H9 (cell line): Measurements from ENCODE around the gene PRAME. TPM values are rescaled to one million over a fixed set of nuclear protein-coding genes. Genes with fewer than 3 reads are reported as not detected.

Source experiments
- DNase-seq: peaks from one replicate; pipeline ENCODE4 v3.0.0-alpha.2; 2017
- H2AFZ ChIP-seq: one replicate; pipeline ENCODE4 v1.6.1; 2013; ENCODE audit warnings: mild to moderate bottlenecking, low read length, control low read depth, moderate library complexity
- H2AK5ac ChIP-seq: 2 replicates; pipeline ENCODE4 v1.6.1; 2013; ENCODE audit warnings: low read length, control low read depth, mixed read lengths; ENCODE audit not compliant: insufficient read length
- H2BK120ac ChIP-seq: one replicate; pipeline ENCODE4 v1.6.1; 2013; ENCODE audit warnings: low read depth, mild to moderate bottlenecking, low read length, control low read depth, inconsistent platforms; ENCODE audit not compliant: poor library complexity, severe bottlenecking
- H2BK12ac ChIP-seq: 2 replicates; pipeline ENCODE4 v1.6.1; 2013; ENCODE audit warnings: low read length, control low read depth, mixed read lengths, low read depth; ENCODE audit not compliant: insufficient read length
- H2BK15ac ChIP-seq: 2 replicates; pipeline ENCODE4 v1.6.1; 2013; ENCODE audit warnings: low read depth, low read length, control low read depth
- H2BK20ac ChIP-seq: one replicate; pipeline ENCODE4 v1.6.1; 2013; ENCODE audit warnings: low read depth, mild to moderate bottlenecking, low read length, control low read depth, inconsistent platforms; ENCODE audit not compliant: poor library complexity, severe bottlenecking
- H2BK5ac ChIP-seq: 2 replicates; pipeline ENCODE4 v1.6.1; 2013; ENCODE audit warnings: low read length, control low read depth, mixed read lengths; ENCODE audit not compliant: insufficient read length
- H3K14ac ChIP-seq: 2 replicates; pipeline ENCODE4 v1.6.1; 2013; ENCODE audit warnings: low read length, control low read depth; ENCODE audit not compliant: insufficient read depth
- H3K18ac ChIP-seq: 2 replicates; pipeline ENCODE4 v1.6.1; 2013; ENCODE audit warnings: low read depth, mild to moderate bottlenecking, mixed read lengths, low read length, control low read depth; ENCODE audit not compliant: insufficient read length
- H3K23ac ChIP-seq: 2 replicates; pipeline ENCODE4 v1.6.1; 2013; ENCODE audit warnings: low read length, control low read depth, mixed read lengths, low read depth; ENCODE audit not compliant: insufficient read length
- H3K23me2 ChIP-seq: 2 replicates; pipeline ENCODE4 v1.6.1; 2013; ENCODE audit warnings: low read depth, mild to moderate bottlenecking, mixed read lengths, low read length, control low read depth; ENCODE audit not compliant: insufficient read length, poor library complexity, severe bottlenecking
- H3K27ac ChIP-seq: 2 replicates; pipeline ENCODE4 v1.5.1; 2013; ENCODE audit warnings: low read length, control low read depth, mixed read lengths, low read depth; ENCODE audit not compliant: insufficient read length
- H3K27me3 ChIP-seq: 2 replicates; pipeline ENCODE4 v1.6.1; 2013; ENCODE audit warnings: low read length, control low read depth, inconsistent platforms; ENCODE audit not compliant: insufficient read depth
- H3K4ac ChIP-seq: 2 replicates; pipeline ENCODE4 v1.6.1; 2013; ENCODE audit warnings: low read depth, mild to moderate bottlenecking, control low read depth, inconsistent platforms, low read length, moderate library complexity
- H3K4me1 ChIP-seq: 2 replicates; pipeline ENCODE4 v1.6.1; 2013; ENCODE audit warnings: low read length, control low read depth, inconsistent platforms; ENCODE audit not compliant: insufficient read depth
- H3K4me2 ChIP-seq: 2 replicates; pipeline ENCODE4 v1.6.1; 2013; ENCODE audit warnings: low read length, control low read depth, mixed read lengths; ENCODE audit not compliant: insufficient read length, insufficient read depth
- H3K56ac ChIP-seq: 2 replicates; pipeline ENCODE4 v1.6.1; 2013; ENCODE audit warnings: low read depth, mild to moderate bottlenecking, mixed read lengths, low read length, control low read depth; ENCODE audit not compliant: insufficient read length
- H3K79me1 ChIP-seq: 2 replicates; pipeline ENCODE4 v1.6.1; 2013; ENCODE audit warnings: low read depth, mild to moderate bottlenecking, moderate library complexity, low read length, control low read depth, inconsistent platforms; ENCODE audit not compliant: insufficient read depth, poor library complexity, severe bottlenecking
- H3K79me2 ChIP-seq: 2 replicates; pipeline ENCODE4 v1.6.1; 2013; ENCODE audit warnings: low read length, control low read depth, inconsistent platforms; ENCODE audit not compliant: insufficient read depth
- H3K9ac ChIP-seq: 2 replicates; pipeline ENCODE4 v1.6.1; 2013; ENCODE audit warnings: low read length, control low read depth, mixed read lengths; ENCODE audit not compliant: insufficient read length; ENCODE audit errors: extremely low read depth
- H3K9me3 ChIP-seq: one replicate; pipeline ENCODE4 v1.6.1; 2013; ENCODE audit warnings: low read depth, low read length, inconsistent platforms; ENCODE audit not compliant: control insufficient read depth
- H3T11ph ChIP-seq: one replicate; pipeline ENCODE4 v1.6.1; 2013; ENCODE audit warnings: mild to moderate bottlenecking, low read length, control low read depth, inconsistent platforms
- H4K20me1 ChIP-seq: one replicate; pipeline ENCODE4 v1.6.1; 2013; ENCODE audit not compliant: control insufficient read depth, insufficient read length, insufficient read depth
- H4K5ac ChIP-seq: 2 replicates; pipeline ENCODE4 v1.6.1; 2013; ENCODE audit warnings: low read depth, mild to moderate bottlenecking, mixed read lengths, low read length, control low read depth; ENCODE audit not compliant: insufficient read length
- H4K8ac ChIP-seq: replicated peaks from 2 replicates; pipeline ENCODE4 v1.6.1; 2013; ENCODE audit warnings: low read length, control low read depth, mixed read lengths, low read depth; ENCODE audit not compliant: insufficient read length
- H4K91ac ChIP-seq: 2 replicates; pipeline ENCODE4 v1.6.1; 2013; ENCODE audit warnings: low read depth, mild to moderate bottlenecking, moderate library complexity, mixed read lengths, low read length, control low read depth; ENCODE audit not compliant: insufficient read length
- H3K27ac Mint-ChIP-seq, 3 experiments: 2 replicates in 2 of 3; 3 replicates in 1 of 3; pipeline ENCODE4 v1.8.0; 2020 to 2021; ENCODE audit warnings: mixed read lengths in 3 of 3, mild to moderate bottlenecking in 1 of 3, moderate library complexity in 1 of 3
- H3K27me3 Mint-ChIP-seq: 2 replicates; pipeline ENCODE4 v1.8.0; 2021; ENCODE audit warnings: low read depth, mild to moderate bottlenecking, moderate library complexity, mixed read lengths
- H3K36me3 Mint-ChIP-seq, 3 experiments: 2 replicates in 2 of 3; 3 replicates in 1 of 3; pipeline ENCODE4 v1.8.0; 2020 to 2021; ENCODE audit warnings: low read depth in 3 of 3, mixed read lengths in 3 of 3; ENCODE audit not compliant: insufficient read depth in 1 of 3
- H3K4me1 Mint-ChIP-seq, 2 experiments: 2 replicates each; pipeline ENCODE4 v1.8.0; 2020; ENCODE audit warnings: mixed read lengths in 2 of 2
- H3K4me3 Mint-ChIP-seq, 2 experiments: 2 replicates in 1 of 2; 3 replicates in 1 of 2; pipeline ENCODE4 v1.8.0; 2020 to 2021; ENCODE audit warnings: mild to moderate bottlenecking in 2 of 2, mixed read lengths in 2 of 2, moderate library complexity in 1 of 2
- H3K9me3 Mint-ChIP-seq, 2 experiments: 2 replicates in 1 of 2; 3 replicates in 1 of 2; pipeline ENCODE4 v1.8.0; 2020; ENCODE audit warnings: mild to moderate bottlenecking in 2 of 2, mixed read lengths in 2 of 2, moderate library complexity in 1 of 2
- total RNA-seq: library from RNA; stranded (reverse); gene quantifications from 2 replicates; pipeline ENCODE4 v1.2.1, GENCODE V29; 2021
- TF ChIP-seq, protein P1 (sequence below): fragments of 200-600 bp; sonication (generic); conservative IDR thresholded peaks from 3 replicates; pipeline ENCODE4 v1.8.0; 2021; ENCODE audit warnings: antibody characterized with exemption, mild to moderate bottlenecking

PRAME gene
- total RNA-seq, 1 experiment from 2014 or later, result 0.31 TPM

DNA sequence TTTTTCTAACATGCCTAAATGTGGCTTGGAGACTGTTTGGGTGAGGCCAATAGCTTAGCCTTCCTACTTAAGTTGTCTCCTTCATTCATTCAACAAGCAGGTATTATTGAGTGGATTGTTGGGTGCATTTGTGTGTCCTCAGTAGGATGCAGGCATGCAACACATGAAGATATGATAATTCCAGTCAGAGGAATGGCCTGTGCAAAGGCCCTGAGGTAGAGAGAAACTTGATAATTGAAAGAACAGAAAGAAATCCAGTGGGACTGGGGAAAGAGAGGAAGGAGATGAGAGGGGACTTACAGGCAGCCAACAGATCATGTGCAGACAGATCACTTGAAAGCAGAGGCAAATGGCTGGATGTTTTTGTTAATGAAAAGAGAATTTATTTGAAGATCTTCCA, 15.3 kb upstream of the PRAME start:
- Histone ChIP-seq H3K9me3 (no peaks in the 10 kb centered on the region), H2BK12ac (no peak overlapping the region)

More for the DNA sequence above, 15.3 kb upstream of the PRAME start:
- H3K36me3 Mint-ChIP-seq, result no peaks in the 10 kb centered on the region
- Histone ChIP-seq H2BK5ac (no peak overlapping the region), H2BK15ac (no peak overlapping the region), H3K79me1 (no peaks in the 10 kb centered on the region), H4K91ac (no peak overlapping the region), H2BK120ac (no peak overlapping the region), H4K5ac (no peak overlapping the region), H4K20me1 (no peaks in the 10 kb centered on the region), H3K79me2 (no peaks in the 10 kb centered on the region), H3K4ac (no peak overlapping the region), H3K27ac (no peak overlapping the region), H4K8ac (no peak overlapping the region), H3K14ac (no peak overlapping the region), H2AK5ac (no peak overlapping the region), H3K9ac (no peak overlapping the region), H3K27me3 (peaks cover 23% of the 10 kb centered on the region; the same call in 1 of the 2 replicates), H3K23ac (no peak overlapping the region), H3K56ac (no peak overlapping the region), H2BK20ac (no peak overlapping the region), H3K4me2 (no peak overlapping the region), H3K23me2 (no peaks in the 10 kb centered on the region), H3T11ph (no peak overlapping the region), H3K4me1 (no peaks in the 10 kb centered on the region), H2AFZ (no peak overlapping the region), H3K18ac (no peak overlapping the region)
- DNase-seq, result no peak
- H3K9me3 Mint-ChIP-seq, result no peaks in the 10 kb centered on the region; a peak in 1 of 5 replicates
- H3K27ac Mint-ChIP-seq, result no peak overlapping the region
- H3K27me3 Mint-ChIP-seq, result peaks cover 97% of the 10 kb centered on the region
- no peaks in the 10 kb centered on the region for H3K4me1 Mint-ChIP-seq
- no peak overlapping the region for H3K4me3 Mint-ChIP-seq
- TF ChIP-seq, protein P1, sequence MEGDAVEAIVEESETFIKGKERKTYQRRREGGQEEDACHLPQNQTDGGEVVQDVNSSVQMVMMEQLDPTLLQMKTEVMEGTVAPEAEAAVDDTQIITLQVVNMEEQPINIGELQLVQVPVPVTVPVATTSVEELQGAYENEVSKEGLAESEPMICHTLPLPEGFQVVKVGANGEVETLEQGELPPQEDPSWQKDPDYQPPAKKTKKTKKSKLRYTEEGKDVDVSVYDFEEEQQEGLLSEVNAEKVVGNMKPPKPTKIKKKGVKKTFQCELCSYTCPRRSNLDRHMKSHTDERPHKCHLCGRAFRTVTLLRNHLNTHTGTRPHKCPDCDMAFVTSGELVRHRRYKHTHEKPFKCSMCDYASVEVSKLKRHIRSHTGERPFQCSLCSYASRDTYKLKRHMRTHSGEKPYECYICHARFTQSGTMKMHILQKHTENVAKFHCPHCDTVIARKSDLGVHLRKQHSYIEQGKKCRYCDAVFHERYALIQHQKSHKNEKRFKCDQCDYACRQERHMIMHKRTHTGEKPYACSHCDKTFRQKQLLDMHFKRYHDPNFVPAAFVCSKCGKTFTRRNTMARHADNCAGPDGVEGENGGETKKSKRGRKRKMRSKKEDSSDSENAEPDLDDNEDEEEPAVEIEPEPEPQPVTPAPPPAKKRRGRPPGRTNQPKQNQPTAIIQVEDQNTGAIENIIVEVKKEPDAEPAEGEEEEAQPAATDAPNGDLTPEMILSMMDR, result no peak
